GM23338 (cell line): ENCODE results near the gene ENTPD5. TPM values are rescaled to one million over a fixed set of nuclear protein-coding genes. Genes with fewer than 3 reads are reported as not detected.
"Not testable (repeated sequence)": the region's sequence is repeated elsewhere in the genome, so short reads cannot be mapped to it uniquely, and the experiment has no call there.

ENCODE experiments used
- ATAC-seq: fragments of 200-7000 bp; cut with Tn5 transposase; 3 replicates; pipeline ENCODE4 v1.9.1; 2020
- DNase-seq: peaks from one replicate; pipeline ENCODE4 v3.0.0-alpha.2; 2015; ENCODE audit warnings: low spot score
- H2AFZ ChIP-seq: fragments of 200-600 bp; sonication (generic); 2 replicates; pipeline ENCODE4 v1.8.0; 2016; ENCODE audit warnings: antibody characterized with exemption, mild to moderate bottlenecking, moderate library complexity
- H3F3A ChIP-seq: fragments of 200-600 bp; sonication (generic); replicated peaks from 2 replicates; pipeline ENCODE4 v1.8.0; 2017; ENCODE audit warnings: antibody characterized with exemption, mixed run types, low read depth
- H3K27ac ChIP-seq: fragments of 200-600 bp; sonication (generic); 2 replicates; pipeline ENCODE4 v1.6.1; 2016; ENCODE audit warnings: low read depth
- H3K27me3 ChIP-seq: fragments of 200-600 bp; sonication (generic); 2 replicates; pipeline ENCODE4 v1.8.0; 2016; ENCODE audit warnings: mild to moderate bottlenecking, mixed run types, moderate library complexity; ENCODE audit not compliant: insufficient read depth
- H3K36me3 ChIP-seq: fragments of 200-600 bp; sonication (generic); 2 replicates; pipeline ENCODE4 v1.8.0; 2016; ENCODE audit warnings: mild to moderate bottlenecking; ENCODE audit not compliant: insufficient read depth
- H3K4me1 ChIP-seq: fragments of 200-600 bp; sonication (generic); 2 replicates; pipeline ENCODE4 v1.8.0; 2016; ENCODE audit warnings: mild to moderate bottlenecking, moderate library complexity; ENCODE audit not compliant: insufficient read depth
- H3K4me2 ChIP-seq: fragments of 200-600 bp; sonication (generic); 2 replicates; pipeline ENCODE4 v1.7.1; 2017; ENCODE audit warnings: mixed run types
- H3K4me3 ChIP-seq: fragments of 200-600 bp; sonication (generic); 2 replicates; pipeline ENCODE4 v1.6.1; 2016; ENCODE audit warnings: mixed run types
- H3K79me2 ChIP-seq: fragments of 200-600 bp; sonication (generic); replicated peaks from 2 replicates; pipeline ENCODE4 v1.8.0; 2017; ENCODE audit warnings: mild to moderate bottlenecking; ENCODE audit not compliant: insufficient read depth
- H3K9me2 ChIP-seq: fragments of 200-600 bp; sonication (generic); 2 replicates; pipeline ENCODE4 v1.8.0; 2017; ENCODE audit not compliant: insufficient read depth
- H4K20me1 ChIP-seq: fragments of 200-600 bp; sonication (generic); replicated peaks from 2 replicates; pipeline ENCODE4 v1.8.0; 2017; ENCODE audit warnings: mild to moderate bottlenecking; ENCODE audit not compliant: insufficient read depth
- H3K27ac Mint-ChIP-seq: 2 replicates; pipeline ENCODE4 v1.8.0; 2020; ENCODE audit warnings: inconsistent platforms, mild to moderate bottlenecking, moderate library complexity, mixed read lengths
- H3K27me3 Mint-ChIP-seq: 3 replicates; pipeline ENCODE4 v1.8.0; 2022; ENCODE audit warnings: low read depth, mild to moderate bottlenecking, moderate library complexity, mixed read lengths, inconsistent platforms; ENCODE audit not compliant: insufficient read depth, poor library complexity
- H3K36me3 Mint-ChIP-seq: 3 replicates; pipeline ENCODE4 v1.8.0; 2021; ENCODE audit warnings: low read depth, mild to moderate bottlenecking, inconsistent platforms, moderate library complexity, mixed read lengths
- H3K4me1 Mint-ChIP-seq: 3 replicates; pipeline ENCODE4 v1.8.0; 2020; ENCODE audit warnings: mild to moderate bottlenecking, inconsistent platforms, mixed read lengths
- H3K4me3 Mint-ChIP-seq: 3 replicates; pipeline ENCODE4 v1.8.0; 2021; ENCODE audit warnings: moderate library complexity, mild to moderate bottlenecking, inconsistent platforms, mixed read lengths
- H3K9me3 Mint-ChIP-seq: 3 replicates; pipeline ENCODE4 v1.8.0; 2020; ENCODE audit warnings: moderate library complexity, mild to moderate bottlenecking, inconsistent platforms, mixed read lengths
- JUNB ChIP-seq: IDR thresholded peaks from one replicate; pipeline ENCODE4 v1.6.1; 2016; ENCODE audit warnings: antibody characterized with exemption; ENCODE audit not compliant: unreplicated experiment
- NANOG ChIP-seq: IDR thresholded peaks from 2 replicates; pipeline ENCODE4 v1.6.1; 2016; ENCODE audit warnings: antibody characterized with exemption, borderline replicate concordance
- POLR2AphosphoS5 ChIP-seq: IDR thresholded peaks from 2 replicates; pipeline ENCODE4 v1.6.1; 2016; ENCODE audit warnings: antibody characterized with exemption, low read depth
- REST ChIP-seq: IDR thresholded peaks from one replicate; pipeline ENCODE4 v1.6.1; 2018; ENCODE audit warnings: antibody characterized with exemption; ENCODE audit not compliant: unreplicated experiment
- STAT1 ChIP-seq: IDR thresholded peaks from one replicate; pipeline ENCODE4 v1.6.1; 2016; ENCODE audit warnings: antibody characterized with exemption; ENCODE audit not compliant: unreplicated experiment
- ZNF331 ChIP-seq: fragments of 250-450 bp; sonication (Bioruptor Pico); IDR thresholded peaks from 2 replicates; pipeline ENCODE4 v1.5.0; 2020; ENCODE audit warnings: low read depth, mild to moderate bottlenecking, moderate library complexity
- ZNF462 ChIP-seq: fragments of 250-450 bp; sonication (Bioruptor Pico); IDR thresholded peaks from 2 replicates; pipeline ENCODE4 v1.5.0; 2020; ENCODE audit warnings: mild to moderate bottlenecking, moderate library complexity
- polyA plus RNA-seq: library from polyadenylated mRNA; unstranded; fragments of >200 nt; fragmentation: Nextera tagmentation; extraction: Ambion mirVana; gene quantifications from 2 replicates; pipeline ENCODE4 v1.2.1, GENCODE V29; 2016
- total RNA-seq: library from RNA; depleted of rRNA; stranded (reverse); fragments of >200 nt; shearing (Covaris generic); gene quantifications from 2 replicates; pipeline ENCODE4 v1.2.3, GENCODE V29; 2014

Gene ENTPD5
- total and polyA plus RNA-seq, 2 experiments from 2014 or later: 4.6 to 5.5 TPM

- no peaks in the 10 kb centered on the region; the same call in 2 of the 3 replicates for H3K9me3 Mint-ChIP-seq
- no peaks in the 10 kb centered on the region for H3K4me1 ChIP-seq
- H3K36me3 ChIP-seq: no peaks in the 10 kb centered on the region
- no peak for DNase-seq
- no peaks in the 10 kb centered on the region for H3K9me2 ChIP-seq
- no peak overlapping the region for H2AFZ ChIP-seq
- H3F3A ChIP-seq: no peaks in the 10 kb centered on the region
- ATAC-seq: no peak
- no peak overlapping the region for H3K4me3 Mint-ChIP-seq
- no peak overlapping the region for H3K4me2 ChIP-seq
- no peaks in the 10 kb centered on the region for H3K27me3 Mint-ChIP-seq
- 0 out of 3 replicates have a peak, but pooled peaks cover 4% of the 10 kb centered on the region for H3K36me3 Mint-ChIP-seq
- H3K27me3 ChIP-seq: no peaks in the 10 kb centered on the region
- TF ChIP-seq NANOG (no peak), ZNF331 (CRISPR knock-in tag) (no peak), STAT1 (no peak), REST (no peak), POLR2AphosphoS5 (no peak)
- H3K4me1 Mint-ChIP-seq: no peaks in the 10 kb centered on the region
- no peaks in the 10 kb centered on the region; the same call in 1 of the 2 replicates for H4K20me1 ChIP-seq
- H3K79me2 ChIP-seq: no peaks in the 10 kb centered on the region
- no peak overlapping the region for H3K27ac ChIP-seq
- no peak overlapping the region for H3K4me3 ChIP-seq
- no peak overlapping the region for H3K27ac Mint-ChIP-seq
These were observed 28.0 kb downstream of the ENTPD5 start for GRCh38 chr14:73991092-73991491.

GRCh38 chr14:73988656-73989055 lies 30.4 kb downstream of the ENTPD5 start:
- DNase-seq, H3K4me1 Mint-ChIP-seq, H4K20me1 ChIP-seq, H3K79me2 ChIP-seq, H3K36me3 ChIP-seq, H3F3A ChIP-seq, H3K27ac Mint-ChIP-seq, H3K9me2 ChIP-seq, H3K4me1 ChIP-seq, H2AFZ ChIP-seq, H3K27me3 Mint-ChIP-seq, H3K4me3 Mint-ChIP-seq, H3K4me2 ChIP-seq, H3K4me3 ChIP-seq, ATAC-seq, H3K27ac ChIP-seq, H3K27me3 ChIP-seq, H3K9me3 Mint-ChIP-seq: not testable (repeated sequence)
- H3K36me3 Mint-ChIP-seq: peaks cover 13% of the 10 kb centered on the region; the same call in 2 of the 3 replicates

- no peak overlapping the region for H3K27ac Mint-ChIP-seq
- no peaks in the 10 kb centered on the region; the same call in 2 of the 3 replicates for H3K9me3 Mint-ChIP-seq
- no peaks in the 10 kb centered on the region for H3K4me1 ChIP-seq
- no peak overlapping the region for H2AFZ ChIP-seq
- H3K36me3 ChIP-seq: no peaks in the 10 kb centered on the region; the same call in 1 of the 2 replicates
- H3K4me2 ChIP-seq: no peak overlapping the region
- no peak overlapping the region for H3K27ac ChIP-seq
- H3K4me3 Mint-ChIP-seq: no peak overlapping the region
- H3K27me3 Mint-ChIP-seq: peaks cover 3% of the 10 kb centered on the region
- no peaks in the 10 kb centered on the region for H3F3A ChIP-seq
- TF ChIP-seq ZNF462 (CRISPR knock-in tag): no peak
- TF ChIP-seq JUNB: no peak
- TF ChIP-seq NANOG: no peak
- TF ChIP-seq ZNF331 (CRISPR knock-in tag): no peak
- H3K36me3 Mint-ChIP-seq: peaks cover 13% of the 10 kb centered on the region; the same call in 2 of the 3 replicates
- no peaks in the 10 kb centered on the region for H3K79me2 ChIP-seq
- no peaks in the 10 kb centered on the region for H3K27me3 ChIP-seq
- ATAC-seq (no peak), DNase-seq (no peak)
- no peak overlapping the region for H3K4me3 ChIP-seq
- no peaks in the 10 kb centered on the region; the same call in 1 of the 2 replicates for H4K20me1 ChIP-seq
- no peaks in the 10 kb centered on the region for H3K4me1 Mint-ChIP-seq
- H3K9me2 ChIP-seq: no peaks in the 10 kb centered on the region
These were observed 31.0 kb downstream of the ENTPD5 start for GRCh38 chr14:73988065-73988464.
